Omental fat pad (tissue), 4 donors: ENCODE measurements around the gene NECAP2. TPM values are rescaled to one million over a fixed set of nuclear protein-coding genes. Genes with fewer than 3 reads are reported as not detected.

Experiments
- ATAC-seq: fragments of 150-250 bp; one replicate; pipeline ENCODE4 v1.9.1; 2016; ENCODE audit warnings: mild to moderate bottlenecking, moderate library complexity; ENCODE audit not compliant: low FRiP score
- DNase-seq: peaks from one replicate; pipeline ENCODE4 v3.0.0-alpha.2; 2019; ENCODE audit warnings: low spot score
- CTCF ChIP-seq, 3 donors: fragments of 450-650 bp; IDR thresholded peaks; one replicate each; pipeline ENCODE4 v1.5.1; 2016 to 2017; ENCODE audit warnings: antibody characterized with exemption in 3 of 3, mild to moderate bottlenecking in 3 of 3, moderate library complexity in 2 of 3
- total RNA-seq, 4 donors: library from RNA; depleted of rRNA; stranded (reverse); fragments of >200 nt; gene quantifications; one replicate each; pipeline ENCODE4 v1.1.0, GENCODE V29; 2016

Gene NECAP2
- total RNA-seq, 4 donors from 2014 or later, result 46.9 to 89.5 (median 60.4) TPM

DNA sequence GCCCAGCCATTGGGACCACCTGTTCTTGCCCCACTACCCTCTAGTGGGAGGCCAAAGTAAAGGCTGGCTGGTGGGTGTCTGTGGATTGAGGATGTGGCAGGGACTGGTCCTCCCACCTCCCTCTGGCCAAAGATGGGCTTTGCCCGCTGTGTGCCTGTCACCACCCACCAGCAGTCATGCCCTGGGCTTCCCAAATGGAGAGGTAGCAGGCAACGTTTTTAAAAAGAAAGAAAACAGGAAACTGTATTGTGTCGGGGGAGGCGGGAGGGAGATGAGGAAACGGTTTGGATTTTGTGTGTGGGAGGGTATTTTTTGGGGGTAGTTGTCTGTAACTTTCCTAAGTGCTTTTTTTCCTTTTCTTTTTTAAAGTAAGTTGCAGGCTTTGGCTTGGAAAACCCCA is 43.4 kb upstream of the NECAP2 start:
- DNase-seq (no peak), ATAC-seq (no peak)
- no peak for TF ChIP-seq CTCF (IDR thresholded peaks at IDR 0.05)

GRCh38 chr1:16398371-16398953 is 42.1 kb upstream of the NECAP2 start:
- DNase-seq (no peak), ATAC-seq (no peak)
- TF ChIP-seq CTCF (IDR thresholded peaks at IDR 0.05), result no peak

DNA sequence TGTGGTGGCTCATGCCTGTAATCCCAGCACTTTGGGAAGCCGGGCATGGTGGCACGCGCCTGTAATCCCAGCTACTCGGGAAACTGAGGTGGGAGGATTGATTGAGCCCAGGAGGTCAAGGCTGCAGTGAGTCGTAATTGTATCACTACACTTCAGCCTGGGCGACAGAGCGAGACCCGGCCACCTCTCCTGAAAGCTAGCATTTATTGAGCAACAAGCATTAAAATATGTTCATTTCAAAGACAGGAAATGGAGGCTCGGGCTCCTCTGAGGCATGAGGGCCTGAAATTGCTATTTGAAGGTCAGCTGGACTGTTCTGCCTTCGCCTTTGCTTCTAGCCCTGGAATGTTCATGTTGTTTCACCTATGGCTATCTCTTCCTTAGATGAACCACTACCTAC is 37.8 kb upstream of the NECAP2 start:
- DNase-seq (no peak), ATAC-seq (no peak)
- no peak for TF ChIP-seq CTCF (IDR thresholded peaks at IDR 0.05)

GRCh38 chr1:16405441-16405840 is 35.1 kb upstream of the NECAP2 start:
- ATAC-seq (no peak), DNase-seq (no peak)
- TF ChIP-seq CTCF (IDR thresholded peaks at IDR 0.05), result no peak

GRCh38 chr1:16406868-16407267 is 33.7 kb upstream of the NECAP2 start:
- no peak for TF ChIP-seq CTCF (IDR thresholded peaks at IDR 0.05)
- no peak for ATAC-seq
- no peak for DNase-seq

- ATAC-seq, result no peak
Observed at GRCh38 chr1:16409536-16410152, 30.9 kb upstream of the NECAP2 start.

More at GRCh38 chr1:16409536-16410152, 30.9 kb upstream of the NECAP2 start:
- TF ChIP-seq CTCF (IDR thresholded peaks at IDR 0.05), result no peak
- no peak for DNase-seq
